HEK293T (cell line): ENCODE data around the gene UNCX.
"Not testable (repeated sequence)": the region's sequence is repeated elsewhere in the genome, so short reads cannot be mapped to it uniquely, and the experiment has no call there.

Experiments
- ELF4 ChIP-seq: fragments of 450-650 bp; IDR thresholded peaks from 2 replicates; pipeline ENCODE4 v1.6.1; 2017; ENCODE audit warnings: antibody characterized with exemption
- HDGF ChIP-seq: fragments of 450-650 bp; IDR thresholded peaks from 2 replicates; pipeline ENCODE4 v1.6.1; 2017; ENCODE audit warnings: antibody characterized with exemption, borderline replicate concordance
- NFRKB ChIP-seq: fragments of 450-650 bp; IDR thresholded peaks from 2 replicates; pipeline ENCODE4 v1.6.1; 2016; ENCODE audit warnings: mild to moderate bottlenecking, moderate library complexity
- ZNF384 ChIP-seq: fragments of 450-650 bp; IDR thresholded peaks from 2 replicates; pipeline ENCODE4 v1.6.1; 2016

- not testable (repeated sequence) for TF ChIP-seq HDGF, ZNF384, ELF4, NFRKB
Observed at GRCh38 chr7:1261036-1261435, 28.4 kb downstream of the UNCX start.
